ENCODE measurements around the gene TOP3B. TPM values are rescaled to one million over a fixed set of nuclear protein-coding genes. Genes with fewer than 3 reads are reported as not detected.

Gene TOP3B
- polyA plus RNA-seq, 3 donors: 9.0 to 31.9 (median 9.5) TPM

DNA sequence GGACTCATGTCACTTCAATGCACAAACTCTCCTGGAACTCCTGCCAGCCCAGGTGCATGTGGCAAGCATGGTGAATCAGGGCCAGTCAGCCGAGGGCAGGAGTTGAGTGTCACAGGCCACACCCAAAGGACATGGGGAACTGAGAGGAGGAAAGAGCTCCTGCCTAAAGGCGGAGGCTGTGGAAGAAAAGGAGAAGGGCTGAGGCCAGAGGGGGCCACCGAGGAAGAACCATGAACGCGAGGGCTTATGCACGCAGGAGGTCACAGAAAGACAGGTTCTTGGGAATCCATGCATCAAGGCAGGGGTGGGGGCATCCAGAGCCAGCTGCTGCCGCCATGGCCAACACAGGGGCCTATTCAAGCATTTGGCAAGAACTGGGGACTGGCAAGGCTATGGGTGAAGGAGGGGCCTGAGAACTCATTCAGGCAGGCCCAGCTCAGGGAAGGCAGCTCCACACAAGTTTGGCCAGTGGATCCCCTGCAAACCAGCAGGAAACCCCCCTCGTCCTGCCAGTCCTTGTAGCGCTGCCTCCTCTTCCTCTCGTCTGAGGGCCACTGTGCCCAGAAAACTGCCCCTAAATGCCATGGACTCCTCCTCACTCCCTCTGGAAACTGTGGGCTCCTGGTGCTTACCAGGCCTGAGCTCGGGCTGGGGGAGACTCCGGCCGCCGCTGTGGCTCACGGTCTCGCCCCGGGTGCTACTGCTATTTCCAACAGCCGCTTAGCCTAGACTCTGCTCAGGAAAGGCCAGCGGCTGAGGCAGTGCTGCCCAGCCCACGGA is 45.4 kb downstream of the TOP3B start:
- DNase-seq: peak; percentile 92 to 97 (median 93)
- H3K27me3 Mint-ChIP-seq (ENCODE audit: low read depth in 3 of 3): peaks cover 0 to 2% (median 0%) of the 10 kb centered on the region in 3 donors
- peaks cover 44 to 71% of the 10 kb centered on the region in 2 donors for H3K36me3 Mint-ChIP-seq
- Histone ChIP-seq H2AFZ (ENCODE audit: insufficient read depth, low read depth, low read length, poor library complexity, severe bottlenecking) (no peak overlapping the region), H3K27ac (ENCODE audit: low read depth in 1 of 2, low read length in 2 of 2) (peak overlapping the region; percentile 96 to 99), H3K27me3 (ENCODE audit: control insufficient read depth in 2 of 2, insufficient read depth in 2 of 2, low read length in 2 of 2) (no peaks in the 10 kb centered on the region), H3K4me2 (replicated peaks; ENCODE audit: extremely low read depth, low read length, poor library complexity, severe bottlenecking) (peak overlapping the region; percentile 33), H3K9ac (ENCODE audit: insufficient read depth, low read length, poor library complexity, severe bottlenecking) (peak overlapping the region; percentile 95), H3K9me3 (replicated peaks in 1 of 2; ENCODE audit: control insufficient read depth in 1 of 2, insufficient read depth in 1 of 2, low read length in 2 of 2) (no peaks in the 10 kb centered on the region), H3K4me3 (replicated peaks in 1 of 3; ENCODE audit: low read depth in 2 of 3, low read length in 3 of 3) (peak overlapping the region in 1 of 3 experiments; percentile 36), H4K20me1 (ENCODE audit: insufficient read depth, low read length) (peaks cover 26% of the 10 kb centered on the region), H3K79me2 (ENCODE audit: insufficient read depth, low read length) (peaks cover 57% of the 10 kb centered on the region), H3K4me1 (ENCODE audit: control insufficient read depth in 1 of 2, insufficient read depth in 2 of 2, low read length in 2 of 2) (peaks cover 74% of the 10 kb centered on the region in 2 donors), H3K36me3 (replicated peaks in 1 of 2; ENCODE audit: control insufficient read depth in 1 of 2, insufficient read depth in 2 of 2, low read length in 2 of 2) (peaks cover 33 to 48% of the 10 kb centered on the region in 2 donors)
- peaks cover 74% of the 10 kb centered on the region for H3K4me1 Mint-ChIP-seq
- TF ChIP-seq CTCF (IDR thresholded peaks at IDR 0.05): no peak
- peak overlapping the region; percentile 99 to 100 (median 100) for H3K27ac Mint-ChIP-seq
- H3K4me3 Mint-ChIP-seq: peak overlapping the region; percentile 78 to 81
- H3K9me3 Mint-ChIP-seq: peaks cover 0 to 2% (median 0%) of the 10 kb centered on the region in 7 donors
- intact Hi-C loops (cut with micrococcal nuclease): loop anchor here (2.0 to 10.0 kb wide), 5 partner anchors 16 to 282 kb away; partner anchors contain the start of gene PPM1F (in 1 of the 2)
- 45% methylated on average over 20 of the region's 20 CpGs for WGBS (ENCODE audit: insufficient coverage)

- Histone ChIP-seq H3K27ac (ENCODE audit: low read depth in 1 of 2, low read length in 2 of 2) (peak overlapping the region; percentile 96 to 99), H3K9ac (ENCODE audit: insufficient read depth, low read length, poor library complexity, severe bottlenecking) (peak overlapping the region; percentile 95), H3K4me3 (replicated peaks in 1 of 3; ENCODE audit: low read depth in 2 of 3, low read length in 3 of 3) (peak overlapping the region in 1 of 3 experiments; percentile 36), H3K79me2 (ENCODE audit: insufficient read depth, low read length) (peaks cover 49% of the 10 kb centered on the region), H3K4me1 (ENCODE audit: control insufficient read depth in 1 of 2, insufficient read depth in 2 of 2, low read length in 2 of 2) (peaks cover 64 to 65% of the 10 kb centered on the region in 2 donors), H4K20me1 (ENCODE audit: insufficient read depth, low read length) (peaks cover 26% of the 10 kb centered on the region), H3K4me2 (replicated peaks; ENCODE audit: extremely low read depth, low read length, poor library complexity, severe bottlenecking) (peak overlapping the region; percentile 33), H3K36me3 (replicated peaks in 1 of 2; ENCODE audit: control insufficient read depth in 1 of 2, insufficient read depth in 2 of 2, low read length in 2 of 2) (peaks cover 39 to 50% of the 10 kb centered on the region in 2 donors), H3K9me3 (replicated peaks in 1 of 2; ENCODE audit: control insufficient read depth in 1 of 2, insufficient read depth in 1 of 2, low read length in 2 of 2) (no peaks in the 10 kb centered on the region), H3K27me3 (ENCODE audit: control insufficient read depth in 2 of 2, insufficient read depth in 2 of 2, low read length in 2 of 2) (no peaks in the 10 kb centered on the region), H2AFZ (ENCODE audit: insufficient read depth, low read depth, low read length, poor library complexity, severe bottlenecking) (no peak overlapping the region)
- Mint-ChIP-seq H3K27me3 (ENCODE audit: low read depth in 3 of 3) (peaks cover 0 to 2% (median 0%) of the 10 kb centered on the region in 3 donors), H3K27ac (peak overlapping the region; percentile 99 to 100 (median 100)), H3K9me3 (no peaks in the 10 kb centered on the region), H3K36me3 (peaks cover 41 to 71% of the 10 kb centered on the region in 2 donors), H3K4me1 (peaks cover 64% of the 10 kb centered on the region), H3K4me3 (peak overlapping the region; percentile 58 to 81)
- no peak for TF ChIP-seq CTCF (IDR thresholded peaks at IDR 0.05)
- intact Hi-C loops (cut with micrococcal nuclease): loop anchor here (2.0 to 10.0 kb wide), 5 partner anchors 17 to 281 kb away; partner anchors contain the start of gene PPM1F (in 1 of the 2)
- 0% methylated on average over 9 of the region's 15 CpGs for WGBS (ENCODE audit: insufficient coverage)
- peak; percentile 96 to 98 (median 98) for DNase-seq
Measured at GRCh38 chr22:21936151-21936775, 46.3 kb downstream of the TOP3B start.
